ENCODE results near the gene HS6ST3. TPM values are rescaled to one million over a fixed set of nuclear protein-coding genes. Genes with fewer than 3 reads are reported as not detected.

Gene HS6ST3
- total and polyA plus RNA-seq, 2 donors (not counting 3 experiments of a cell fraction or from before 2014, with no cell fraction given), result 0.03 to 0.15 TPM

DNA sequence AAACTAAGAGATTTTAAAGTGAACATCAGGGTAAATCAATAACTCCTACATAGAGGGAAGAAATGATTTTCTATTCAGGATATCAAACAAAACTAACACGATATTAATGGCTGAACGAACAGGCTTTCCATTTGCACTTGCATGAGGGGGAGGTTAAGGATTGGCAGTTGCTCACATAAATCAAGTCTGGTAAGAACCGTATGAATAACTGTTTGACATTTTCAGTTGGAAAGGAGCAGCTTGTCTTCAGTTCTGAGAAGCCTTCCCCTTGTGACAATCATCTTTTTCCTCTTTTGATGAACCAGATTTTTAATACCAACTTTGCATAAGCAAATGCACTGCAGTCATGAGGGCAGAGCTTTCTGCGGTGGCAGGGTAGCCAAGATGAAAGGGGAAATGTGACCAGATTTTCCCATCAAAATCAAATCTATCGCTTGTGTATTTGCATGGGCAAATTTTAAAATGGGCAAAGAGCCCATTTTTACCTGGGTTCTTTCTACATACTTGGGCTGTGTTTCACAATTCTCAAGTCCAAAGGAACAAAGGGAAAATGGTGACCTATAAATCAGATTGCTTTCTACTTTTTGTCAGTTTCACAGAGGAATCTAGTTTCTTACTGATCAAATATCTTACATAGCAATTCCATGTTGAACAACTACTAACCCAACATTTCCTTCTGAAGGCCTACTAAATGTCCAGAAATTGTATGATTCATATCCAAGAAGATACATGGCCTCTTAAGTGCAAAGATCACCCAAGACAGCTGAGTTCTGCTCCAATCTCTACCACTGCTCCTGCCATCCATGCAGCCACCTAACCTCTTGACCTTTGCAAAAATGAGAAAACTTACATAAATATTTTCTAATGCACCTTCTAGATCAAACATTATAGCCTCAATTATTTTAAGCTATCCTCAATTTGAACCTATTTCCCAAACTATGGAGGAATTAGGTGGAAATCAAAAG, 654.7 kb downstream of the HS6ST3 start:
- Histone ChIP-seq H3K4me3 (replicated peaks in 1 of 3; ENCODE audit: insufficient read depth in 1 of 3, low read depth in 1 of 3, low read length in 3 of 3) (no peak overlapping the region), H3K27me3 (ENCODE audit: control insufficient read depth in 2 of 2, insufficient read depth in 2 of 2, low read length in 2 of 2) (no peaks in the 10 kb centered on the region), H4K20me1 (replicated peaks; ENCODE audit: control insufficient read depth, extremely low read depth, insufficient read depth, low read length) (no peaks in the 10 kb centered on the region), H3K9ac (replicated peaks; ENCODE audit: extremely low read depth, insufficient read depth, low read length) (no peak overlapping the region), H3K9me3 (replicated peaks; ENCODE audit: control insufficient read depth, insufficient read depth, low read length) (no peaks in the 10 kb centered on the region), H2AFZ (ENCODE audit: low read depth, low read length) (no peak overlapping the region), H3K27ac (ENCODE audit: insufficient read depth, low read depth, low read length) (no peak overlapping the region), H3K4me2 (ENCODE audit: insufficient read depth, low read length) (no peak overlapping the region), H3K36me3 (ENCODE audit: control insufficient read depth in 2 of 2, extremely low read depth in 1 of 2, insufficient read depth in 2 of 2, low read length in 2 of 2) (no peaks in the 10 kb centered on the region), H3K9me1 (replicated peaks; ENCODE audit: control insufficient read depth, extremely low read depth, insufficient read depth, low read length) (no peaks in the 10 kb centered on the region), H3K79me2 (ENCODE audit: control insufficient read depth, insufficient read depth, low read length) (no peaks in the 10 kb centered on the region), H3K4me1 (ENCODE audit: control insufficient read depth, extremely low read depth, insufficient read depth, low read length) (no peaks in the 10 kb centered on the region)
- dilution Hi-C loops (cut with MboI; ENCODE audit: extremely low pct_ligation_motif_present, low sequenced_read_pairs), result no loop called here
- no peak for FAIRE-seq
- BruUV-seq (replicated peaks), result no TSS peak
- DNase-seq (ENCODE audit: low read depth, low spot score), result no peak
- intact Hi-C loops (cut with micrococcal nuclease), result no loop called here
- ChIA-PET POLR2A (no interaction called here), CTCF (no interaction called here)
- TF ChIP-seq FOS (IDR thresholded peaks at IDR 0.05; ENCODE audit: borderline replicate concordance, insufficient read depth, low read length), result no peak
- TF ChIP-seq, protein P1, sequence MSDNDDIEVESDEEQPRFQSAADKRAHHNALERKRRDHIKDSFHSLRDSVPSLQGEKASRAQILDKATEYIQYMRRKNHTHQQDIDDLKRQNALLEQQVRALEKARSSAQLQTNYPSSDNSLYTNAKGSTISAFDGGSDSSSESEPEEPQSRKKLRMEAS (IDR thresholded peaks at IDR 0.05; ENCODE audit: insufficient read depth, insufficient read length), result no peak
- TF ChIP-seq EZH2 (IDR thresholded peaks at IDR 0.05; ENCODE audit: borderline replicate concordance, low read depth, low read length, severe bottlenecking), result no peak
- TF ChIP-seq POLR2AphosphoS5 (IDR thresholded peaks at IDR 0.05; ENCODE audit: insufficient read depth, low read depth, low read length), result no peak
- TF ChIP-seq POLR2A (IDR thresholded peaks at IDR 0.05; ENCODE audit: low read depth, low read length), result no peak
- TF ChIP-seq JUN (IDR thresholded peaks at IDR 0.05; ENCODE audit: borderline replicate concordance, insufficient read depth, insufficient read length, low read depth), result no peak
- no peak for TF ChIP-seq GATA2 (IDR thresholded peaks at IDR 0.05; ENCODE audit: insufficient read depth, insufficient read length, low read depth, low read length)
- no peak for TF ChIP-seq MYC (IDR thresholded peaks at IDR 0.05; ENCODE audit: low read depth, low read length)
- TF ChIP-seq, protein P2, sequence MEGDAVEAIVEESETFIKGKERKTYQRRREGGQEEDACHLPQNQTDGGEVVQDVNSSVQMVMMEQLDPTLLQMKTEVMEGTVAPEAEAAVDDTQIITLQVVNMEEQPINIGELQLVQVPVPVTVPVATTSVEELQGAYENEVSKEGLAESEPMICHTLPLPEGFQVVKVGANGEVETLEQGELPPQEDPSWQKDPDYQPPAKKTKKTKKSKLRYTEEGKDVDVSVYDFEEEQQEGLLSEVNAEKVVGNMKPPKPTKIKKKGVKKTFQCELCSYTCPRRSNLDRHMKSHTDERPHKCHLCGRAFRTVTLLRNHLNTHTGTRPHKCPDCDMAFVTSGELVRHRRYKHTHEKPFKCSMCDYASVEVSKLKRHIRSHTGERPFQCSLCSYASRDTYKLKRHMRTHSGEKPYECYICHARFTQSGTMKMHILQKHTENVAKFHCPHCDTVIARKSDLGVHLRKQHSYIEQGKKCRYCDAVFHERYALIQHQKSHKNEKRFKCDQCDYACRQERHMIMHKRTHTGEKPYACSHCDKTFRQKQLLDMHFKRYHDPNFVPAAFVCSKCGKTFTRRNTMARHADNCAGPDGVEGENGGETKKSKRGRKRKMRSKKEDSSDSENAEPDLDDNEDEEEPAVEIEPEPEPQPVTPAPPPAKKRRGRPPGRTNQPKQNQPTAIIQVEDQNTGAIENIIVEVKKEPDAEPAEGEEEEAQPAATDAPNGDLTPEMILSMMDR (IDR thresholded peaks at IDR 0.05; ENCODE audit: extremely low read depth in 1 of 2, insufficient read depth in 1 of 2, low read depth in 1 of 2, low read length in 2 of 2), result no peak

All from endothelial cell of umbilical vein (primary cell).